Measurements from ENCODE around the gene CADPS. TPM values are rescaled to one million over a fixed set of nuclear protein-coding genes. Genes with fewer than 3 reads are reported as not detected.

CADPS gene
- total RNA-seq, 1 experiment from 2014 or later, result not detected

DNA sequence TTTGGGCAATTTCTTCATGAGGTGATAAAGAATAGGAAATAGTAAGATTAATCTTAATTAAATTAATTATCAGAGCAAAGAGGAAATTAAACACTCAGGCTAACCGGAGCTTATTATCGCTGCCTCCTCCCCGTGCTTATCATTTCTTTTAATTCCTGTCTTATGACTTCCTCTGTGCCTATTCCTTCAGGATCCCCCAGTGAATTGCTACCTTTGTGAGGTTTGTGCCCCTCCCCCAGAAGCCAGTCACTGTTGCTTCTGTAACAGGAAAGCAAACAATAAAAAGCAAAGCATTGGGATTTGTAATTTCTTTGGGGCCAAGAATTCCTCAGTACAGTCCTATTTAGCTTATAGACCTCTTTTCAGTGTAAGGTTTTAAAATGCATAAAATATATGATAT lies 164.5 kb downstream of the CADPS start:
- POLR2A ChIA-PET (ENCODE audit: unreplicated experiment), result no interaction called here

GRCh38 chr3:62708638-62709373 lies 166.4 kb downstream of the CADPS start:
- Histone ChIP-seq H3K27me3 (ENCODE audit: low read length) (no peaks in the 10 kb centered on the region), H2AFZ (ENCODE audit: low read length) (no peak overlapping the region), H4K20me1 (ENCODE audit: low read length) (no peaks in the 10 kb centered on the region), H3K4me3 (ENCODE audit: low read length) (no peak overlapping the region), H3K36me3 (ENCODE audit: low read depth, low read length) (no peaks in the 10 kb centered on the region), H3K9ac (ENCODE audit: low read length) (no peak overlapping the region), H3F3A (ENCODE audit: low read length, unreplicated experiment) (no peaks in the 10 kb centered on the region), H3K9me2 (replicated peaks; ENCODE audit: low read length) (no peaks in the 10 kb centered on the region), H3K4me2 (ENCODE audit: low read length) (no peak overlapping the region), H3K9me3 (ENCODE audit: low read length) (0 out of 2 replicates have a peak, but pooled peaks cover 4% of the 10 kb centered on the region), H3K27ac (ENCODE audit: low read length) (no peak overlapping the region), H3K79me2 (ENCODE audit: low read length) (no peaks in the 10 kb centered on the region), H3K4me1 (ENCODE audit: insufficient read depth, low read length) (no peaks in the 10 kb centered on the region)
- ATAC-seq (no peak), DNase-seq (no peak)
- ChIA-PET POLR2A (ENCODE audit: unreplicated experiment) (no interaction called here), CTCF (no interaction called here)
- BruUV-seq (replicated peaks), result no TSS peak
- intact Hi-C loops (cut with micrococcal nuclease), result no loop called here
- TF ChIP-seq EZH2phosphoT487 (IDR thresholded peaks at IDR 0.05; ENCODE audit: borderline replicate concordance, low read length), result no peak
- no peak for TF ChIP-seq EZH2 (IDR thresholded peaks at IDR 0.05; ENCODE audit: low read length, unreplicated experiment)
- TF ChIP-seq, protein P1, sequence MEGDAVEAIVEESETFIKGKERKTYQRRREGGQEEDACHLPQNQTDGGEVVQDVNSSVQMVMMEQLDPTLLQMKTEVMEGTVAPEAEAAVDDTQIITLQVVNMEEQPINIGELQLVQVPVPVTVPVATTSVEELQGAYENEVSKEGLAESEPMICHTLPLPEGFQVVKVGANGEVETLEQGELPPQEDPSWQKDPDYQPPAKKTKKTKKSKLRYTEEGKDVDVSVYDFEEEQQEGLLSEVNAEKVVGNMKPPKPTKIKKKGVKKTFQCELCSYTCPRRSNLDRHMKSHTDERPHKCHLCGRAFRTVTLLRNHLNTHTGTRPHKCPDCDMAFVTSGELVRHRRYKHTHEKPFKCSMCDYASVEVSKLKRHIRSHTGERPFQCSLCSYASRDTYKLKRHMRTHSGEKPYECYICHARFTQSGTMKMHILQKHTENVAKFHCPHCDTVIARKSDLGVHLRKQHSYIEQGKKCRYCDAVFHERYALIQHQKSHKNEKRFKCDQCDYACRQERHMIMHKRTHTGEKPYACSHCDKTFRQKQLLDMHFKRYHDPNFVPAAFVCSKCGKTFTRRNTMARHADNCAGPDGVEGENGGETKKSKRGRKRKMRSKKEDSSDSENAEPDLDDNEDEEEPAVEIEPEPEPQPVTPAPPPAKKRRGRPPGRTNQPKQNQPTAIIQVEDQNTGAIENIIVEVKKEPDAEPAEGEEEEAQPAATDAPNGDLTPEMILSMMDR (conservative IDR thresholded peaks at IDR 0.05; ENCODE audit: low read depth, low read length), result no peak

More for the DNA sequence above, 164.5 kb downstream of the CADPS start:
- Histone ChIP-seq H3K27me3 (ENCODE audit: low read length) (no peaks in the 10 kb centered on the region), H4K20me1 (ENCODE audit: low read length) (no peaks in the 10 kb centered on the region), H3F3A (ENCODE audit: low read length, unreplicated experiment) (no peaks in the 10 kb centered on the region), H2AFZ (ENCODE audit: low read length) (no peak overlapping the region), H3K9ac (ENCODE audit: low read length) (no peak overlapping the region), H3K27ac (ENCODE audit: low read length) (no peak overlapping the region), H3K79me2 (ENCODE audit: low read length) (no peaks in the 10 kb centered on the region), H3K4me3 (ENCODE audit: low read length) (no peak overlapping the region), H3K4me2 (ENCODE audit: low read length) (no peak overlapping the region), H3K9me2 (replicated peaks; ENCODE audit: low read length) (no peaks in the 10 kb centered on the region), H3K4me1 (ENCODE audit: insufficient read depth, low read length) (no peaks in the 10 kb centered on the region), H3K36me3 (ENCODE audit: low read depth, low read length) (no peaks in the 10 kb centered on the region), H3K9me3 (ENCODE audit: low read length) (0 out of 2 replicates have a peak, but pooled peaks cover 4% of the 10 kb centered on the region)
- no TSS peak for BruUV-seq (replicated peaks)
- DNase-seq (no peak), ATAC-seq (no peak)
- intact Hi-C loops (cut with micrococcal nuclease), result no loop called here
- CTCF ChIA-PET, result no interaction called here
- TF ChIP-seq EZH2phosphoT487 (IDR thresholded peaks at IDR 0.05; ENCODE audit: borderline replicate concordance, low read length), result no peak
- TF ChIP-seq, protein P1 (conservative IDR thresholded peaks at IDR 0.05; ENCODE audit: low read depth, low read length), result no peak

DNA sequence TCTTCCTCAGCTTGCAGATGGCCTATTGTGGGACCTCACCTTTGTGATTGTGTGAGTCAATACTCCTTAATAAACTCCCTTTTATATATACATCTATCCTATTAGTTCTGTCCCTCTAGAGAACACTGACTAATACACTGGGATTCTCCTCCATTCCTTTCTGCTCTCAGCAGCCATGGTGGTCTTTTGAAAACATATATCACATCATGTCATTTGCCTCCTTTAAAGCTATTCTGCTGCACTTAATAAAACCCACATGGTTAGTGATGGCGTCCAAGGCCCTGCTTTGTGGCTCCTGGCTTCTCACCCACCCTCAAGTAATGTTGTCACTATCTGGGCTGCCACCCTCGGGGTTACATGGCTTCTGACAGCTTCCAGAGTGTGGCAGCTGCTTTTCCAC lies 169.5 kb downstream of the CADPS start:
- intact Hi-C loops (cut with micrococcal nuclease), result no loop called here

More for the DNA sequence above, 169.5 kb downstream of the CADPS start:
- Histone ChIP-seq H2AFZ (ENCODE audit: low read length) (no peak overlapping the region), H3K36me3 (ENCODE audit: low read depth, low read length) (no peaks in the 10 kb centered on the region), H3K9ac (ENCODE audit: low read length) (no peak overlapping the region), H3K27me3 (ENCODE audit: low read length) (no peaks in the 10 kb centered on the region), H3F3A (ENCODE audit: low read length, unreplicated experiment) (no peaks in the 10 kb centered on the region), H3K4me2 (ENCODE audit: low read length) (no peak overlapping the region), H3K79me2 (ENCODE audit: low read length) (no peaks in the 10 kb centered on the region), H3K4me1 (ENCODE audit: insufficient read depth, low read length) (no peaks in the 10 kb centered on the region), H3K4me3 (ENCODE audit: low read length) (no peak overlapping the region), H3K9me3 (ENCODE audit: low read length) (no peaks in the 10 kb centered on the region), H3K27ac (ENCODE audit: low read length) (no peak overlapping the region), H3K9me2 (replicated peaks; ENCODE audit: low read length) (no peaks in the 10 kb centered on the region), H4K20me1 (ENCODE audit: low read length) (no peaks in the 10 kb centered on the region)
- POLR2A ChIA-PET (ENCODE audit: unreplicated experiment), result no interaction called here
- DNase-seq, result no peak
- ATAC-seq, result no peak
- no TSS peak for BruUV-seq (replicated peaks)
- CTCF ChIA-PET, result no interaction called here
- TF ChIP-seq, protein P1 (conservative IDR thresholded peaks at IDR 0.05; ENCODE audit: low read depth, low read length), result no peak
- TF ChIP-seq EZH2phosphoT487 (IDR thresholded peaks at IDR 0.05; ENCODE audit: borderline replicate concordance, low read length), result no peak
- TF ChIP-seq EZH2 (IDR thresholded peaks at IDR 0.05; ENCODE audit: low read length, unreplicated experiment), result no peak
